SK-N-SH (cell line): ENCODE measurements around the gene EFHD2. TPM values are rescaled to one million over a fixed set of nuclear protein-coding genes. Genes with fewer than 3 reads are reported as not detected.

Source experiments
- CTCF ChIA-PET: fragments of 300-600, 350-600 bp; formaldehyde crosslinking; extraction: SDS; loops from one replicate; lab custom pipeline; 2021; lab: Yijun Ruan, JAX
- POLR2A ChIA-PET: fragments of 350-600 bp; sonication (Branson Sonifier 250); formaldehyde crosslinking; extraction: SDS; loops from one replicate; lab custom pipeline; 2020; ENCODE audit warnings: antibody characterized with exemption, inconsistent platforms; lab: Yijun Ruan, JAX
- DNase-seq: peaks from one replicate; pipeline ENCODE4 v3.0.0; 2012
- H2AFZ ChIP-seq: fragments of 200-600 bp; sonication (generic); 2 replicates; pipeline ENCODE4 v1.8.1; 2016; ENCODE audit warnings: antibody characterized with exemption, mild to moderate bottlenecking, low read depth
- H3F3A ChIP-seq: fragments of 200-600 bp; sonication (generic); replicated peaks from 2 replicates; pipeline ENCODE3; 2016; ENCODE audit warnings: antibody characterized with exemption, mild to moderate bottlenecking; ENCODE audit not compliant: insufficient read depth
- H3K27ac ChIP-seq, 2 experiments: fragments of 200-500 bp in 1 of 2; fragments of 200-600 bp in 1 of 2; sonication (Bioruptor generic) in 1 of 2; sonication (generic), shearing (Covaris generic) in 1 of 2; 2 replicates each; pipeline versions ENCODE4 v1.5.1 to v1.6.1; 2014 to 2016; ENCODE audit warnings: low read depth in 2 of 2, inconsistent platforms in 1 of 2, low read length in 1 of 2, mild to moderate bottlenecking in 1 of 2, mixed read lengths in 1 of 2
- H3K27me3 ChIP-seq: fragments of 200-600 bp; sonication (generic), shearing (Covaris generic); 2 replicates; pipeline ENCODE4 v1.6.1; 2016; ENCODE audit warnings: mixed run types; ENCODE audit not compliant: insufficient read depth
- H3K36me3 ChIP-seq, 2 experiments: fragments of 200-500 bp in 1 of 2; fragments of 200-600 bp in 1 of 2; sonication (Bioruptor generic) in 1 of 2; sonication (generic) in 1 of 2; replicated peaks in 1 of 2; 2 replicates each; pipeline versions ENCODE3 to v1.5.1; 2014 to 2016; ENCODE audit warnings: low read length in 1 of 2, mild to moderate bottlenecking in 1 of 2; ENCODE audit not compliant: insufficient read depth in 2 of 2, control insufficient read depth in 1 of 2
- H3K4me1 ChIP-seq, 2 experiments: fragments of 200-500 bp in 1 of 2; fragments of 200-600 bp in 1 of 2; sonication (Bioruptor generic) in 1 of 2; sonication (generic), shearing (Covaris generic) in 1 of 2; 2 replicates each; pipeline versions ENCODE4 v1.5.1 to v1.6.1; 2014 to 2016; ENCODE audit warnings: low read depth in 1 of 2, low read length in 1 of 2, mixed run types in 1 of 2; ENCODE audit not compliant: insufficient read depth in 2 of 2, control insufficient read depth in 1 of 2
- H3K4me2 ChIP-seq: fragments of 200-600 bp; sonication (generic), shearing (Covaris generic); 2 replicates; pipeline ENCODE4 v1.6.1; 2017; ENCODE audit warnings: mixed run types
- H3K4me3 ChIP-seq, 2 experiments: fragments of 200-500 bp in 1 of 2; fragments of 200-600 bp in 1 of 2; sonication (Bioruptor generic) in 1 of 2; sonication (generic), shearing (Covaris generic) in 1 of 2; 2 replicates each; pipeline versions ENCODE4 v1.5.1 to v1.8.1; 2014 to 2016; ENCODE audit warnings: low read depth in 2 of 2, inconsistent platforms in 1 of 2, low read length in 1 of 2, mild to moderate bottlenecking in 1 of 2, mixed read lengths in 1 of 2, moderate library complexity in 1 of 2
- H3K79me2 ChIP-seq: fragments of 200-600 bp; sonication (generic); 2 replicates; pipeline ENCODE4 v1.8.1; 2017; ENCODE audit warnings: mild to moderate bottlenecking; ENCODE audit not compliant: insufficient read depth
- H3K9ac ChIP-seq: fragments of 200-600 bp; sonication (generic); 2 replicates; pipeline ENCODE4 v1.6.1; 2017; ENCODE audit warnings: mixed run types
- H3K9me2 ChIP-seq: fragments of 200-600 bp; sonication (generic); 2 replicates; pipeline ENCODE4 v1.6.1; 2017; ENCODE audit warnings: mixed run types
- H3K9me3 ChIP-seq: fragments of 200-600 bp; sonication (generic); 2 replicates; pipeline ENCODE4 v1.6.1; 2017; ENCODE audit warnings: mixed run types, mild to moderate bottlenecking, moderate library complexity
- H4K20me1 ChIP-seq: fragments of 200-600 bp; sonication (generic); 2 replicates; pipeline ENCODE4 v1.6.1; 2017; ENCODE audit warnings: mild to moderate bottlenecking, mixed run types; ENCODE audit not compliant: insufficient read depth
- CHD2 ChIP-seq: fragments of 150-350 bp; IDR thresholded peaks from 2 replicates; pipeline ENCODE4 v1.6.1; 2018; ENCODE audit warnings: low read length; ENCODE audit not compliant: partially characterized antibody
- EZH2phosphoT487 ChIP-seq: fragments of 200-600 bp; sonication (generic); IDR thresholded peaks from 2 replicates; pipeline ENCODE4 v1.6.1; 2017; ENCODE audit warnings: low read depth, mixed run types, mild to moderate bottlenecking, antibody characterized with exemption, moderate library complexity, borderline replicate concordance
- FOXM1 ChIP-seq: IDR thresholded peaks from 2 replicates; pipeline ENCODE4 v1.4.0; 2012; ENCODE audit warnings: low read depth, mild to moderate bottlenecking
- GABPA ChIP-seq: IDR thresholded peaks from 2 replicates; pipeline ENCODE4 v1.4.0; 2012; ENCODE audit warnings: low read depth, mild to moderate bottlenecking
- MEF2A ChIP-seq: IDR thresholded peaks from 2 replicates; pipeline ENCODE4 v1.4.0; 2012; ENCODE audit warnings: low read depth, borderline replicate concordance
- NFIC ChIP-seq: IDR thresholded peaks from 2 replicates; pipeline ENCODE4 v1.4.0; 2012; ENCODE audit warnings: borderline replicate concordance
- NRF1 ChIP-seq: IDR thresholded peaks from 2 replicates; pipeline ENCODE4 v1.6.1; 2012; ENCODE audit warnings: low read depth, mild to moderate bottlenecking, low read length
- RAD21 ChIP-seq: IDR thresholded peaks from 2 replicates; pipeline ENCODE4 v1.6.1; 2012; ENCODE audit warnings: mild to moderate bottlenecking, low read length
- RCOR1 ChIP-seq: fragments of 150-350 bp; IDR thresholded peaks from 2 replicates; pipeline ENCODE4 v1.6.1; 2017; ENCODE audit warnings: antibody characterized with exemption, low read length
- RFX5 ChIP-seq: IDR thresholded peaks from 2 replicates; pipeline ENCODE4 v1.6.1; 2012; ENCODE audit warnings: mild to moderate bottlenecking, improper control_type of control experiment, low read length
- RXRA ChIP-seq: IDR thresholded peaks from 2 replicates; pipeline ENCODE4 v1.4.0; 2012; ENCODE audit warnings: low read depth, mild to moderate bottlenecking, borderline replicate concordance
- TEAD4 ChIP-seq: IDR thresholded peaks from 2 replicates; pipeline ENCODE4 v1.4.0; 2012; ENCODE audit warnings: mild to moderate bottlenecking, borderline replicate concordance; ENCODE audit not compliant: insufficient read depth
- YY1 ChIP-seq: IDR thresholded peaks from 2 replicates; pipeline ENCODE4 v1.4.0; 2012; ENCODE audit warnings: low read depth, mild to moderate bottlenecking
- WGBS: methylation state at CpG from one replicate; pipeline ENCODE4 v1.1.6; 2017; ENCODE audit warnings: low lambda C conversion rate; 5-methylcytosine and 5-hydroxymethylcytosine counted together
- polyA plus RNA-seq, 3 experiments: library from polyadenylated mRNA; depleted of rRNA; stranded (reverse); fragments of >200 nt; gene quantifications; 2 replicates each; pipeline ENCODE4 v1.2.3, GENCODE V29; 2012
- TF ChIP-seq, protein P1 (sequence below): fragments of 150-350 bp; IDR thresholded peaks from 2 replicates; pipeline ENCODE4 v1.6.1; 2016; ENCODE audit warnings: mild to moderate bottlenecking, low read depth, low read length
- TF ChIP-seq, protein P2 (sequence below): IDR thresholded peaks from 2 replicates; pipeline ENCODE4 v1.4.0; 2012; ENCODE audit warnings: low read depth

The EFHD2 gene
- polyA plus RNA-seq, 1 of the 3 experiments (the other 2 are of a cell fraction) = 59.8 TPM

DNA sequence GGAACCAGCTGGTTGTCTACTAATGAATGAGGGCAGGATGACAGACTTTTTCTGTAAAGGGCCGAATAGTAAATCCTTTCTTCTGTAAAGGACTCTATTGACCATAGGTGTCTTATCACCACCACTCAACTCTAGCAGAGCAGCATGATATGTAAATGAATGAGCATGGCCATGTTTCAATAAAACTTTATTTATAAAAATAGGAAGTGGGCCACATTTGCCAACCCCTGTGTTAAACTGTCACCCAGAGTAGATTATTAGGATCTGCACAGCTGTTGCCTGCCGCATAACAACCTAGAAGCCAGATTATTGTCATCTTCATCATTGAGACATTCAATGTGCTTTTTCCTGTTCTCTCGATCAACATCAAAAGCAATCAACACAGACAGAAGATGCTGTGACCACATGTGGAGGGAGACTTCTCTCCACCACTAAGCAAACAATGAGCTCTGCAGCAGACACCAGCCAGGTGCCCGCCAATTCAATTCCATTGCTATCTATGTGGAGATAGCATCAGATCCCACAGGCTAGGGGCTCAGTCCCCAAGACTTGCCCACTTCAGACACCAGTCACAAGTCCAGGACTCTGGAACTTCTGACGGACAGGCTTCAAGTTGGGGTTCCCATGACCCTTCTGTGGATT is 6.8 kb upstream of the EFHD2 start:
- POLR2A ChIA-PET = no interaction called here
- H3K9me2 ChIP-seq = no peaks in the 10 kb centered on the region
- H3K9ac ChIP-seq = no peak overlapping the region
- H3K4me3 ChIP-seq = no peak overlapping the region
- peaks cover 9% of the 10 kb centered on the region for H3F3A ChIP-seq
- WGBS = 100% methylated on average over 5 of the region's 5 CpGs
- H3K4me1 ChIP-seq = peaks cover 10 to 13% of the 10 kb centered on the region in 2 experiments; a peak in 3 of 4 replicates
- no peaks in the 10 kb centered on the region for H3K27me3 ChIP-seq
- no peak overlapping the region for H3K4me2 ChIP-seq
- CTCF ChIA-PET = interaction anchor here (0.8 to 2.6 kb wide), 3 partner anchors 11 to 79 kb away, joined by 3 to 7 read pairs (median 4); no protein-coding TSS in a partner anchor
- TF ChIP-seq MEF2A (no peak), RCOR1 (no peak), RXRA (no peak), YY1 (no peak), GABPA (no peak), NFIC (no peak)
- TF ChIP-seq, protein P1, sequence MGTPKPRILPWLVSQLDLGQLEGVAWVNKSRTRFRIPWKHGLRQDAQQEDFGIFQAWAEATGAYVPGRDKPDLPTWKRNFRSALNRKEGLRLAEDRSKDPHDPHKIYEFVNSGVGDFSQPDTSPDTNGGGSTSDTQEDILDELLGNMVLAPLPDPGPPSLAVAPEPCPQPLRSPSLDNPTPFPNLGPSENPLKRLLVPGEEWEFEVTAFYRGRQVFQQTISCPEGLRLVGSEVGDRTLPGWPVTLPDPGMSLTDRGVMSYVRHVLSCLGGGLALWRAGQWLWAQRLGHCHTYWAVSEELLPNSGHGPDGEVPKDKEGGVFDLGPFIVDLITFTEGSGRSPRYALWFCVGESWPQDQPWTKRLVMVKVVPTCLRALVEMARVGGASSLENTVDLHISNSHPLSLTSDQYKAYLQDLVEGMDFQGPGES = no peak
- TF ChIP-seq, protein P2, sequence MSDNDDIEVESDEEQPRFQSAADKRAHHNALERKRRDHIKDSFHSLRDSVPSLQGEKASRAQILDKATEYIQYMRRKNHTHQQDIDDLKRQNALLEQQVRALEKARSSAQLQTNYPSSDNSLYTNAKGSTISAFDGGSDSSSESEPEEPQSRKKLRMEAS = no peak
- no peaks in the 10 kb centered on the region for H4K20me1 ChIP-seq
- H3K9me3 ChIP-seq = no peaks in the 10 kb centered on the region
- no peak for DNase-seq
- H3K79me2 ChIP-seq = no peaks in the 10 kb centered on the region
- no peak overlapping the region for H3K27ac ChIP-seq
- no peak overlapping the region for H2AFZ ChIP-seq
- H3K36me3 ChIP-seq = no peaks in the 10 kb centered on the region

DNA sequence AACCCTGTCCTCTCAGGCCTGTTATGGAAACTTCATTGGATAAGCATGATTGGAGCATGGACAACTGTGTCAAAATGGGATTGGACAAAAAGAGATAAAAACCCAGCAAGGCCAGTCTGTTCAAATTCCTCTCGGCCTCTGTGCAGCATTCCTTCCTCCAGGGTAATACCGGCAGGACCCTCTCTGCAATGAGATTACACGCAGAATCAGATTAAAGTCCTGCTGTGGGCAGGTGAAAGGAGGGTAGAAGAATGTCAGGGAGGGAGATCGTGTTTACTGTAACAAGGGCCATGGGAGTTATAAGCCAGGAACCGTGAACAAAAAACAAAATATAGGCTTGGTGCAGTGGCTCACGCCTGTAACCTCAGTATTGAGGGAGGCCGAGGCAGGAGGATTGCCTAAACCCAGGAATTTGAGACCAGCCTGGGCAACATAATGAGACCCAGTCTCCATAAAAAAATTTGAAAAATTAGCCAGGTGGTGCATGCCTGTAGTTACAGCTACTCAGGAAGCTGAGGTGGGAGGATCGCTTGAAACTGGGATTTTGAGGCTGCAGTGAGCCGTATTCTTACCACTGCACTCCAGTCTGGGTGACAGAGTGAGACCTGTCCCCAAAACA is 5.6 kb upstream of the EFHD2 start:
- Histone ChIP-seq H2AFZ (no peak overlapping the region), H3K9me2 (no peaks in the 10 kb centered on the region), H4K20me1 (no peaks in the 10 kb centered on the region), H3K9me3 (no peaks in the 10 kb centered on the region), H3K4me2 (no peak overlapping the region), H3F3A (peaks cover 18% of the 10 kb centered on the region), H3K79me2 (no peaks in the 10 kb centered on the region), H3K27ac (no peak overlapping the region), H3K4me3 (no peak overlapping the region), H3K27me3 (no peaks in the 10 kb centered on the region), H3K36me3 (no peaks in the 10 kb centered on the region), H3K4me1 (peaks cover 16 to 23% of the 10 kb centered on the region in 2 experiments; a peak in 3 of 4 replicates), H3K9ac (no peak overlapping the region)
- ChIA-PET POLR2A (no interaction called here), CTCF (interaction anchor here (0.8 to 2.6 kb wide), 2 partner anchors 10 to 80 kb away, joined by 3 to 7 read pairs; no protein-coding TSS in a partner anchor)
- WGBS = 93% methylated on average over 9 of the region's 9 CpGs
- no peak for TF ChIP-seq RFX5
- TF ChIP-seq CHD2 = no peak
- no peak for TF ChIP-seq RXRA
- TF ChIP-seq RAD21 = no peak
- no peak for TF ChIP-seq NRF1
- TF ChIP-seq EZH2phosphoT487 = no peak
- TF ChIP-seq TEAD4 = no peak
- no peak for TF ChIP-seq FOXM1
- no peak for TF ChIP-seq MEF2A
- DNase-seq = no peak
